GM12801 (cell line): ENCODE data around the gene NCF2.

Experiments used
- CTCF ChIP-seq: IDR thresholded peaks from one replicate; pipeline ENCODE4 v1.5.1; 2011; ENCODE audit warnings: control low read depth; ENCODE audit not compliant: insufficient read length; ENCODE audit errors: extremely low read depth

The NCF2 gene

GRCh38 chr1:183598386-183598785, 8.1 kb upstream of the NCF2 start:
- no peak for TF ChIP-seq CTCF

GRCh38 chr1:183597656-183598347, 7.5 kb upstream of the NCF2 start:
- TF ChIP-seq CTCF, result no peak

GRCh38 chr1:183596500-183596899, 6.2 kb upstream of the NCF2 start:
- no peak for TF ChIP-seq CTCF

- no peak for TF ChIP-seq CTCF
These were observed 5.3 kb upstream of the NCF2 start for GRCh38 chr1:183595537-183595936.

GRCh38 chr1:183593356-183593755, 3.1 kb upstream of the NCF2 start:
- no peak for TF ChIP-seq CTCF

- TF ChIP-seq CTCF, result no peak
These were observed 2.5 kb upstream of the NCF2 start for GRCh38 chr1:183592733-183593132.

- no peak for TF ChIP-seq CTCF
These were observed 400 bp downstream of the NCF2 start for GRCh38 chr1:183589874-183590243.
